ENCODE results near the gene GRIK3.

GRIK3 gene

GRCh38 chr1:36766481-36766880, 267.8 kb downstream of the GRIK3 start:
- H3K27ac ChIP-seq (ENCODE audit: low read depth, low read length) = no peak overlapping the region
- H3K4me2 ChIP-seq (ENCODE audit: low read length) = no peak overlapping the region
- no peaks in the 10 kb centered on the region for H3K27me3 ChIP-seq (ENCODE audit: insufficient read depth, low read length, poor library complexity)
- peaks cover 39% of the 10 kb centered on the region for H3K4me1 ChIP-seq (ENCODE audit: control insufficient read depth, low read depth, low read length)
- peak overlapping the region; percentile 77 for H3K56ac ChIP-seq (ENCODE audit: low read length)
- H2BK5ac ChIP-seq (ENCODE audit: low read length) = peak overlapping the region; percentile 51
- no peak overlapping the region for H2BK15ac ChIP-seq (replicated peaks; ENCODE audit: low read depth)
- no CpG with 5 or more reads among the region's 4 CpGs for WGBS (ENCODE audit: extremely low coverage, insufficient coverage, low lambda C conversion rate)
- peak overlapping the region; percentile 83 for H3K23ac ChIP-seq (ENCODE audit: low read length)
- no peak for DNase-seq
- H2AK5ac ChIP-seq (ENCODE audit: low read length) = peak overlapping the region; percentile 98
- no peaks in the 10 kb centered on the region for H3K79me1 ChIP-seq (ENCODE audit: low read length)
- peak overlapping the region; percentile 79 for H4K5ac ChIP-seq (ENCODE audit: low read length)
- peak overlapping the region; percentile 5 for H2BK120ac ChIP-seq (ENCODE audit: low read depth, low read length)
- H3K79me2 ChIP-seq (ENCODE audit: control insufficient read depth, insufficient read depth, low read length) = no peaks in the 10 kb centered on the region
- no peak overlapping the region for H3K4ac ChIP-seq (ENCODE audit: low read depth, low read length)
- H3K36me3 ChIP-seq (ENCODE audit: control insufficient read depth, insufficient read depth, low read length) = no peaks in the 10 kb centered on the region
- H3K4me3 ChIP-seq (ENCODE audit: low read length) = no peak overlapping the region
- H3K18ac ChIP-seq (ENCODE audit: low read length) = no peak overlapping the region
- no peak overlapping the region for H4K8ac ChIP-seq (ENCODE audit: low read depth, low read length)
- no peak overlapping the region for H3K9ac ChIP-seq (ENCODE audit: low read length)

DNA sequence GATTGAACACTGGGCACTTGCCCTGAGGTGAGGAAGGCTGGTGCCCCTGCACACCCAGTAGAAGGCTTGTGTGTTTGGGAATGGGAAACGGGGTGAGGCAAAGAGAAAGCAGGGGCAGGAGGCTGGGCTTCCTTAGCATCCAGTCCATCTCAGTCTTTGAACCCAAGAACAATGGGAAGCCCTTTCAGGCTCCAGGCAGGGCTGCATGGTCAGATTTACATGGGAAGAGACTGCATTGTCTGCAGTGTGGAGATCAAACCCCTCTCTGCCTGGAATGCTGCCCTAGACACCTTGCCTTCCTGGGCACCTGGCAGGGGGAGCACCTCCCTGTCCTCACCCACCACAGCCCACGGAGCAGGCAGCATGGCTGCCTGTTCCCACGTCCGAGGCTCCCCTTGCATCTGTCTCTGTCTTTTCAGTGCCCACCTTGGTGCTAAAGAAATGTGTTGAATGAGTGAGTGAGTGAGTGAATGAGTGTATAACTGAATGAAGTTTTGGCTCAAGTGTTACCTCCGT, 268.5 kb downstream of the GRIK3 start:
- H2AK5ac ChIP-seq (ENCODE audit: low read length) = peak overlapping the region; percentile 98
- H2BK15ac ChIP-seq (replicated peaks; ENCODE audit: low read depth) = no peak overlapping the region
- no peak overlapping the region for H3K23ac ChIP-seq (ENCODE audit: low read length)
- H4K8ac ChIP-seq (ENCODE audit: low read depth, low read length) = no peak overlapping the region
- H4K5ac ChIP-seq (ENCODE audit: low read length) = no peak overlapping the region
- no peak overlapping the region for H3K4me3 ChIP-seq (ENCODE audit: low read length)
- H3K79me1 ChIP-seq (ENCODE audit: low read length) = no peaks in the 10 kb centered on the region
- H3K4me1 ChIP-seq (ENCODE audit: control insufficient read depth, low read depth, low read length) = peaks cover 35% of the 10 kb centered on the region
- no peak overlapping the region for H3K18ac ChIP-seq (ENCODE audit: low read length)
- H3K79me2 ChIP-seq (ENCODE audit: control insufficient read depth, insufficient read depth, low read length) = no peaks in the 10 kb centered on the region
- no peak overlapping the region for H3K4me2 ChIP-seq (ENCODE audit: low read length)
- H3K36me3 ChIP-seq (ENCODE audit: control insufficient read depth, insufficient read depth, low read length) = no peaks in the 10 kb centered on the region
- H2BK120ac ChIP-seq (ENCODE audit: low read depth, low read length) = no peak overlapping the region
- no peak overlapping the region for H3K27ac ChIP-seq (ENCODE audit: low read depth, low read length)
- WGBS (ENCODE audit: extremely low coverage, insufficient coverage, low lambda C conversion rate) = no CpG with 5 or more reads among the region's 5 CpGs
- H3K4ac ChIP-seq (ENCODE audit: low read depth, low read length) = no peak overlapping the region
- H3K27me3 ChIP-seq (ENCODE audit: insufficient read depth, low read length, poor library complexity) = no peaks in the 10 kb centered on the region
- peak overlapping the region; percentile 77 for H3K56ac ChIP-seq (ENCODE audit: low read length)
- H2BK5ac ChIP-seq (ENCODE audit: low read length) = peak overlapping the region; percentile 65
- no peak overlapping the region for H3K9ac ChIP-seq (ENCODE audit: low read length)
- no peak for DNase-seq

DNA sequence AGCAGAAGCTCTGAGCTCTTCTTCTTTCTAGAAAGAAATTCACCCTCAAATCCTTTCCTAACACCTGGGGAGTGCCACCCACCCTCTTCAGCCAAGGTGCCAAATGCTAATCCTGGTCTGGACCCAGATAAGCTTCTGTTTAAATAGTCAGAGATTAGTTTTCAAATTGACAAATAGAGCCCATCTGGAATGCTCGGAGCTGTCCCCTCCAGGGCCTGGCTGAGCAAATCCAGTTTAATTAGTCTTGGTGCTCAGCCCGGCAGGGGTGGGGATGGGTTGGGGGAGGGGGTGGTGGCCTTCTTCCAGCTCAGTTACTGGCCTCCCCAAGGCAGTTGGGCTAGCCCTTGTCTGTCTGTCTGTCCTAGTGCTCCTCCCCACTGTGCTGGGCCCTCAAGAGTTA, 269.5 kb downstream of the GRIK3 start:
- Histone ChIP-seq H3K4ac (ENCODE audit: low read depth, low read length) (no peak overlapping the region), H3K36me3 (ENCODE audit: control insufficient read depth, insufficient read depth, low read length) (no peaks in the 10 kb centered on the region), H2BK120ac (ENCODE audit: low read depth, low read length) (no peak overlapping the region), H2BK5ac (ENCODE audit: low read length) (peak overlapping the region; percentile 47), H3K4me3 (ENCODE audit: low read length) (no peak overlapping the region), H3K4me1 (ENCODE audit: control insufficient read depth, low read depth, low read length) (peaks cover 26% of the 10 kb centered on the region), H3K27me3 (ENCODE audit: insufficient read depth, low read length, poor library complexity) (no peaks in the 10 kb centered on the region), H3K79me2 (ENCODE audit: control insufficient read depth, insufficient read depth, low read length) (no peaks in the 10 kb centered on the region), H4K8ac (ENCODE audit: low read depth, low read length) (no peak overlapping the region), H3K27ac (ENCODE audit: low read depth, low read length) (peak overlapping the region; percentile 7), H3K9ac (ENCODE audit: low read length) (no peak overlapping the region), H2AK5ac (ENCODE audit: low read length) (no peak overlapping the region), H3K79me1 (ENCODE audit: low read length) (no peaks in the 10 kb centered on the region), H4K5ac (ENCODE audit: low read length) (no peak overlapping the region), H3K18ac (ENCODE audit: low read length) (peak overlapping the region; percentile 22), H2BK15ac (replicated peaks; ENCODE audit: low read depth) (no peak overlapping the region), H3K56ac (ENCODE audit: low read length) (peak overlapping the region; percentile 37), H3K23ac (ENCODE audit: low read length) (no peak overlapping the region), H3K4me2 (ENCODE audit: low read length) (peak overlapping the region; percentile 10)
- DNase-seq = peak; percentile 85
- WGBS (ENCODE audit: extremely low coverage, insufficient coverage, low lambda C conversion rate) = no CpG with 5 or more reads among the region's 2 CpGs

DNA sequence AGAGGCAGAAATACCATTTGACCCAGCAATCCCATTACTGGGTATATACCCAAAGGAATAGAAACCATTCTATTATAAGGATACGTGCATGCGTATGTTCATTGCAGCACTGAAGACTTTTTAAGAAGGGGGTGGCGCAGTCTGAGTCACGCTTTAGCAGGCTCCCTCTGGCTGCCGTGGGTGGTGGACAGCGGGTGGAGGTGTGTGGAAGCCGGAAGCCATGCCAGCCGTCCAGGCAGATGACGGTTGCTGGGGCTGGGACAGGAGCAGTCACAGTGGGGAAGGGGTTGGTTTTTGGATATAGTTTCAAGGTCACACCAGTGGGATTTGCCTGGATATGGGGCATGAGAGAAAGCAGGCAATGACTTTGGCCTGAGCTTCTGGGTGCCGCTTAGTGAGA, 270.5 kb downstream of the GRIK3 start:
- Histone ChIP-seq H3K23ac (ENCODE audit: low read length) (no peak overlapping the region), H3K4me3 (ENCODE audit: low read length) (no peak overlapping the region), H2AK5ac (ENCODE audit: low read length) (peak overlapping the region; percentile 76), H4K5ac (ENCODE audit: low read length) (no peak overlapping the region), H2BK15ac (replicated peaks; ENCODE audit: low read depth) (no peak overlapping the region), H2BK5ac (ENCODE audit: low read length) (peak overlapping the region; percentile 70), H3K27ac (ENCODE audit: low read depth, low read length) (no peak overlapping the region), H3K79me1 (ENCODE audit: low read length) (no peaks in the 10 kb centered on the region), H4K8ac (ENCODE audit: low read depth, low read length) (no peak overlapping the region), H3K56ac (ENCODE audit: low read length) (peak overlapping the region; percentile 65), H3K79me2 (ENCODE audit: control insufficient read depth, insufficient read depth, low read length) (no peaks in the 10 kb centered on the region), H3K27me3 (ENCODE audit: insufficient read depth, low read length, poor library complexity) (no peaks in the 10 kb centered on the region), H3K36me3 (ENCODE audit: control insufficient read depth, insufficient read depth, low read length) (no peaks in the 10 kb centered on the region), H3K18ac (ENCODE audit: low read length) (no peak overlapping the region), H3K4ac (ENCODE audit: low read depth, low read length) (no peak overlapping the region), H3K9ac (ENCODE audit: low read length) (no peak overlapping the region), H2BK120ac (ENCODE audit: low read depth, low read length) (no peak overlapping the region), H3K4me1 (ENCODE audit: control insufficient read depth, low read depth, low read length) (peaks cover 22% of the 10 kb centered on the region), H3K4me2 (ENCODE audit: low read length) (no peak overlapping the region)
- DNase-seq = no peak
- WGBS (ENCODE audit: extremely low coverage, insufficient coverage, low lambda C conversion rate) = no CpG with 5 or more reads among the region's 10 CpGs

DNA sequence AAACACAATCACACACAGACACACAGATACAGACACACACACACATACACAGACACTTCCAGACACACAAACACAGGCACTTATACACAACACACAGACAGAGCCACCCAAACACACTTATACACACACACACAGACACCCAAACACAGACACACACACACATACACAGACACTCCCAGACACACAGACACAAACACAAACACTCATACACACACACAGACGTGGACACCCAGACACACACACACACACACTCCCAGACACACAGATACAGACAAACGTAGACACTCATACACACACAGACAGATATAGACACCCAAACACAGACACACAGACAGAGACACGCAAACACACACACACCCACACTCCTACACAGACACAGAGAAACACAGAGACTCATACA, 272.1 kb downstream of the GRIK3 start:
- H2BK5ac ChIP-seq (ENCODE audit: low read length) = no peak overlapping the region
- H3K56ac ChIP-seq (ENCODE audit: low read length) = peak overlapping the region; percentile 57
- no peak overlapping the region for H3K18ac ChIP-seq (ENCODE audit: low read length)
- peaks cover 22% of the 10 kb centered on the region for H3K4me1 ChIP-seq (ENCODE audit: control insufficient read depth, low read depth, low read length)
- H4K5ac ChIP-seq (ENCODE audit: low read length) = no peak overlapping the region
- H3K27ac ChIP-seq (ENCODE audit: low read depth, low read length) = no peak overlapping the region
- no peak overlapping the region for H3K4me3 ChIP-seq (ENCODE audit: low read length)
- no peak overlapping the region for H2BK15ac ChIP-seq (replicated peaks; ENCODE audit: low read depth)
- H3K4ac ChIP-seq (ENCODE audit: low read depth, low read length) = no peak overlapping the region
- H3K23ac ChIP-seq (ENCODE audit: low read length) = no peak overlapping the region
- no peaks in the 10 kb centered on the region for H3K79me1 ChIP-seq (ENCODE audit: low read length)
- no peak overlapping the region for H4K8ac ChIP-seq (ENCODE audit: low read depth, low read length)
- no peaks in the 10 kb centered on the region for H3K79me2 ChIP-seq (ENCODE audit: control insufficient read depth, insufficient read depth, low read length)
- no peak overlapping the region for H3K9ac ChIP-seq (ENCODE audit: low read length)
- DNase-seq = no peak
- H2AK5ac ChIP-seq (ENCODE audit: low read length) = peak overlapping the region; percentile 87
- H2BK120ac ChIP-seq (ENCODE audit: low read depth, low read length) = no peak overlapping the region
- no peaks in the 10 kb centered on the region for H3K36me3 ChIP-seq (ENCODE audit: control insufficient read depth, insufficient read depth, low read length)
- no peaks in the 10 kb centered on the region for H3K27me3 ChIP-seq (ENCODE audit: insufficient read depth, low read length, poor library complexity)
- no CpG with 5 or more reads among the region's 3 CpGs for WGBS (ENCODE audit: extremely low coverage, insufficient coverage, low lambda C conversion rate)
- H3K4me2 ChIP-seq (ENCODE audit: low read length) = no peak overlapping the region

DNA sequence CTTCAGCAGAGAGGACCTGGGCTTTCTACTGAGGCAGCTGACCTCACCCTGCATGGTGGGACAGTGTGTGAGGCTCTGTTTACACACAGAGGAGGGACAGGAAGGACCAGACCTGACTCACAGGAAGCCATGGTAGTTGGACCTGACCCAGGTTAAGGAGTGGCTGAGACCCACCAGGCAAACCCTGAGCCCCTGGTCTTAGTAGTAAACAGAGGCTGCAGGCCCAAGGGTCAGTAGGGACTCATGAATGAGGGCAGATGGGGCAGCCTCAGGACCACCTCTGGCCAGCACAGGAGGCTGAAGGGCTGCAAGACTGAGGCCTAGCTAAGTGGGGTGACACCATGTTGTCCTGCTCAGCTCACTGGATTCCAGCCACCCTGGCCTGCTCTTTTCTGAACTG, 273.2 kb downstream of the GRIK3 start:
- no peaks in the 10 kb centered on the region for H3K79me2 ChIP-seq (ENCODE audit: control insufficient read depth, insufficient read depth, low read length)
- no peak overlapping the region for H4K5ac ChIP-seq (ENCODE audit: low read length)
- H3K4ac ChIP-seq (ENCODE audit: low read depth, low read length) = no peak overlapping the region
- H3K9ac ChIP-seq (ENCODE audit: low read length) = no peak overlapping the region
- no peak overlapping the region for H3K18ac ChIP-seq (ENCODE audit: low read length)
- no peak overlapping the region for H4K8ac ChIP-seq (ENCODE audit: low read depth, low read length)
- peak overlapping the region; percentile 19 for H3K56ac ChIP-seq (ENCODE audit: low read length)
- no peak for DNase-seq
- H3K36me3 ChIP-seq (ENCODE audit: control insufficient read depth, insufficient read depth, low read length) = no peaks in the 10 kb centered on the region
- H3K27ac ChIP-seq (ENCODE audit: low read depth, low read length) = no peak overlapping the region
- H3K4me2 ChIP-seq (ENCODE audit: low read length) = no peak overlapping the region
- no peak overlapping the region for H3K23ac ChIP-seq (ENCODE audit: low read length)
- H2BK120ac ChIP-seq (ENCODE audit: low read depth, low read length) = no peak overlapping the region
- no peaks in the 10 kb centered on the region for H3K27me3 ChIP-seq (ENCODE audit: insufficient read depth, low read length, poor library complexity)
- H3K4me1 ChIP-seq (ENCODE audit: control insufficient read depth, low read depth, low read length) = peaks cover 19% of the 10 kb centered on the region
- H3K79me1 ChIP-seq (ENCODE audit: low read length) = no peaks in the 10 kb centered on the region
- peak overlapping the region; percentile 62 for H2AK5ac ChIP-seq (ENCODE audit: low read length)
- no peak overlapping the region for H2BK15ac ChIP-seq (replicated peaks; ENCODE audit: low read depth)
- no peak overlapping the region for H2BK5ac ChIP-seq (ENCODE audit: low read length)
- no peak overlapping the region for H3K4me3 ChIP-seq (ENCODE audit: low read length)

Measured in mesendoderm (in vitro differentiated cells).